Activated CD4-positive, alpha-beta T cell treated with anti-CD3 and anti-CD28 coated beads for 24 hours (primary cell): ENCODE results near the gene FGF9.

ENCODE experiments used
- DNase-seq, 2 donors: peaks; one replicate each; pipeline ENCODE4 v3.0.0-alpha.2; 2020; ENCODE audit warnings: low read depth in 2 of 2

The FGF9 gene

GRCh38 chr13:21710163-21710562, 39.3 kb downstream of the FGF9 start:
- DNase-seq, result no peak

- no peak for DNase-seq
Measured at GRCh38 chr13:21717817-21718216, 46.9 kb downstream of the FGF9 start.

GRCh38 chr13:21719463-21719862, 48.6 kb downstream of the FGF9 start:
- no peak for DNase-seq

GRCh38 chr13:21723807-21724505, 53.1 kb downstream of the FGF9 start:
- DNase-seq, result no peak

- DNase-seq, result no peak
Measured at GRCh38 chr13:21730186-21730880, 59.5 kb downstream of the FGF9 start.

GRCh38 chr13:21733475-21734263, 62.8 kb downstream of the FGF9 start:
- no peak for DNase-seq

GRCh38 chr13:21734961-21735360, 64.1 kb downstream of the FGF9 start:
- no peak for DNase-seq

GRCh38 chr13:21735701-21736401, 65.0 kb downstream of the FGF9 start:
- no peak for DNase-seq

- no peak for DNase-seq
Measured at GRCh38 chr13:21736926-21737325, 66.1 kb downstream of the FGF9 start.

- no peak for DNase-seq
Measured at GRCh38 chr13:21738630-21739029, 67.8 kb downstream of the FGF9 start.

- DNase-seq, result no peak
Measured at GRCh38 chr13:21739771-21740170, 68.9 kb downstream of the FGF9 start.

- DNase-seq, result no peak
Measured at GRCh38 chr13:21741396-21741979, 70.6 kb downstream of the FGF9 start.

- no peak for DNase-seq
Measured at GRCh38 chr13:21742096-21742495, 71.2 kb downstream of the FGF9 start.

- DNase-seq, result no peak
Measured at GRCh38 chr13:21744149-21744548, 73.3 kb downstream of the FGF9 start.

GRCh38 chr13:21745307-21745706, 74.4 kb downstream of the FGF9 start:
- DNase-seq, result no peak

GRCh38 chr13:21747456-21747855, 76.6 kb downstream of the FGF9 start:
- no peak for DNase-seq

GRCh38 chr13:21748166-21748565, 77.3 kb downstream of the FGF9 start:
- DNase-seq, result no peak

- DNase-seq, result no peak
Measured at GRCh38 chr13:21749410-21749809, 78.5 kb downstream of the FGF9 start.

GRCh38 chr13:21752501-21752900, 81.6 kb downstream of the FGF9 start:
- no peak for DNase-seq

GRCh38 chr13:21753117-21753729, 82.3 kb downstream of the FGF9 start:
- DNase-seq, result no peak
